ENCODE results near the gene TOX3.

Gene TOX3

DNA sequence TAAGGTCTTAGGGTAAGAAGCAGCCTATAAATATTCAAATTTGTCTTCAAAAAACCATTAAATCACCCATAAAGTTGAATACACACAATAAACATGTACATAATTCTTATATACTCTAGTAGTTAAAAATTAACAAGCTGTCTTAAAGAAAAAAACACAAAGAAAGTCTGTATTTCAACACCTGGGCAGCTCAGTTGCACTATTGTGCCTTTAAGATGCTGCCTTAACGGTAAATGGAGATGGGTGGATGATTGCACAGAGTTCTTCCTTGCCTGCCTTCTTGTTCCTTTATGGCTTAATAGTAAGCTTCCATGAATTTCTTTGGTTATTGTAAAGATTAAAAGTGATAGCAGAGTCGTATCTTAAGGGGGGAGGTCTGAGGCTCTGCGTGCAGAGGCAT lies 105.1 kb downstream of the TOX3 start:
- FAIRE-seq: no peak

GRCh38 chr16:52440248-52440647 lies 106.7 kb downstream of the TOX3 start:
- no peak for FAIRE-seq

DNA sequence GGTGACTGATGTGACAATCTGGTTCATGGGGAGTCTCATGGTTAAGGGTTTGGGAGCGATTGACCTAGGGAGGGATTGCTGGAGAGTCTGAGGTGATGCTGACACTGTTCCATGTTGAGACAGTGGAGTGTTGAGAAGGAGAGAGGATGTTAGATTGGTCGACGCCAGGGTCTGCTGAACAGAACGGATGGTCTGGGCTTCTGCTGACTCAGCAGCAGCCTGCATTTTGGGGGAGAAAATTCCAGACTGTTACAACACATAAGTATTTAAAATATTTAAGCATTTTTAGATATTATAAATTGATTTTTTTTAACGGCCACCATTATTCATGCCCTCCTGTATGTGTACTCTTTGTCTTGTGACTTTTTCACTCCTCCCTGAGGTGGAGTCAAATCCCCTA lies 107.2 kb downstream of the TOX3 start:
- no peak for FAIRE-seq

GRCh38 chr16:52439171-52439701 lies 107.7 kb downstream of the TOX3 start:
- no peak for FAIRE-seq

GRCh38 chr16:52437277-52437670 lies 109.7 kb downstream of the TOX3 start:
- no peak for FAIRE-seq

DNA sequence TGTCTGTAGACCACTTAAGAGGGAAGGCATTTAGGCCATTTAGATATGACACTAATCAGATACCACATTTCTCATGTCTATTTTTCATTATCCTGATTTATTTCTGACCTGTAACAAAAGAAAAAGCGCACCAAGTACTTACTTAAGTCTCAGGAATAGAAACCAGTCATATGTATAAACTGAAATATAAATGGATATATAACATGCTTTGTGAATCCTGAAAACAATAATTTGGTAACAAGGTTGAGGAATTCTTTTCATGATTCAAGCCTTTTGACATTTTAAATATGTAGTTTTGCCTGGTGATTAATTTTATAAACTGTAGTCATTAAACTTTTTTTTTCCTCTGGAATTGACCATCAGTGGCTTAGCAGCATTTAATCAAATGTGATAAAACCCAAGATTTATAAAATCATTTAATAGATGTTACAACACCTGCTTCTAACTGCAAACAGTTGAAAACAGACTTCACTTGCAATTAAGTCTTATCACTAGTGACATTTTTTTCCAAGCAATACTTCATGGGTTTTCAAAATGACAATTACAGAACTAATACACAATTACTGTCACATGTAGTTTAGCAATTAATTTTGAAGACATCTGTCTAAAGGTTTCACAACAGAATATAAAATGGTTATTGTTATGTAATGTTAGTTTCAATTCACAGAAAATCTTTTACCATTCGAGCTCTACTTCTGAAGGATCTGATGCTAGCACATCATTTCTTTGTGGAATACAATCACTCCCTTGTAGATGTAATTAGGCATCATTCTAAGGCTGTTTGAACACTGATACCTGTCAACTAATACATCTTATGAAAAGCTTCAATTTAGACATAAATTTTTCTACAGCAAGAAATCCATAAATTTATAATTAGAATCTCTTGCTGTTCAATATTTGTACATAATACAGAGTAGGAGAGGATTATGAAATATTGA lies 110.3 kb downstream of the TOX3 start:
- no peak for FAIRE-seq

DNA sequence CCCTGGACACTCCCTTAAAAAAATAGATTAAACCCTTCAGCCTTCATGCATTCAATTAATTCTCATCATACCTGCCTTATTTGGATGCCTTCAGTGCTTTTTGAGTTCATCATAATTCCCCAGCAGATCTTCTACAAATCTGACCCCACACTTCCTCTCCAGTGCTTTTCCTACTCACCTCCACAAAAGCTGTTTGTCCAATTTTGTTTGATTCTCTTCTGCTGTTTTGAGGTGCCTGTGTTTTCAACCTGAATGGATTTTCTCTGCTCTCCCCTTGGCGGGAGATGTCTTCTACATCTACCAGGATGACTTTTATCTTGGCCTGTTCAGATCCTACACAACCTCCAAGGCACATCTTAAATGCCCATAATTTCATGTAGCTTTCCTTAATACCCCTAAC lies 112.7 kb downstream of the TOX3 start:
- FAIRE-seq: no peak

DNA sequence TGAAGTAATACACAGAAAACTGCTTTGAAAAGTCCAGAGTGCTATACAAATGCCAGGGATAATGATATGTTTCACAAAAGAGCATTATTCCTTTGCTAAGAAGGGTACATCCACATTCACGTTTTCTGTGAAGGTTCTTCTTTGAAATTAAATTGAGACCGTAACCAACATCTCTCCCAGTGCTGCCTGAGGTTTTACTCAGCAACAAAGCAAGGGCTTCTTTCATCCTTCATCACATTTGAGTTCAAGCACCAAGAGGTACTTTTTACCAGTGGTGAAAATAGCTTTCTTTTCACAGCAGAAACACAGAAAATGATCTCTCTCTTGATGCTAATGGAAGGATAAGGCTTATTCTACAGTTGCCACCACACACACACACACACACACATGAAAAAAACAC lies 113.3 kb downstream of the TOX3 start:
- FAIRE-seq: no peak

- FAIRE-seq: no peak
Observed at GRCh38 chr16:52424591-52424990, 122.4 kb downstream of the TOX3 start.

GRCh38 chr16:52422307-52422706 lies 124.6 kb downstream of the TOX3 start:
- no peak for FAIRE-seq

DNA sequence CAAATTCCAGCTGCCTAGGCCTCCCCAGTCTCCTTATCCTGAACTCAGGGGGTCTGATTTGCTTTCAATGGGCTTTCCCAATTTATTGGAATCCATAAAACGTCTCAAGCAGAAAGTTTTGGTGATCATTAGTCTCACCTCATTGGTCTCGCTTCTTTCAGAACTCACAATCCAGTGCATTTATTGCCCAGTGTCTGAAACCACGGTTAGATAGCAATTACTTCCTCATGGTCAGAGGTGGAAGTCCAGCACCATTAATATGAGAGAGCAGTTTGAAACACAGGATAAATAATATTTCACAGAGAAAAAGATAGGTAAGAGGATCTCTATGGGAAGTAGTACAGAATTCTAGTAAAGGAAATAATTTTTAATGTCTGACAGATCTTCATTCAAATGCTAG lies 128.7 kb downstream of the TOX3 start:
- no peak for FAIRE-seq

DNA sequence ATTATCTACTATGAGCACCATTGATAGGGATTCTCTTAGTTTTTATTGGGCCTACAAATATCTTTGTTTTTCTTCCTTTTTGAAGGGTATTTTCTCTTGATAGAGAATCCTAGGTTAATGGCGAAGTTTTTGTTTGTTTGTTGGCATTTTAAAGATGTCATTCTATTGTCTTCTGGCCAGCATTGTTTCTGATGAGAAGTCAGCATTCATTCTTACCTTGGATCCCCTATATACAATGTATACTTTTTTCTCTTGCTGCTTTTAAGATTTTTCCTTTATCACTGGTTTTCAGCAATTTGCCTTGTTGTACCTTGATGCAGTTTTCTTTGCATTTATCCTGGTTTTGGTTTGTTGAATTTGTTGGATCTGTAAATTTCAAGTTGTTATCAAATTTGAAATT lies 130.1 kb downstream of the TOX3 start:
- no peak for FAIRE-seq

GRCh38 chr16:52411011-52411410 lies 135.9 kb downstream of the TOX3 start:
- no peak for FAIRE-seq

- FAIRE-seq: no peak
Observed at GRCh38 chr16:52408191-52408845, 138.6 kb downstream of the TOX3 start.

DNA sequence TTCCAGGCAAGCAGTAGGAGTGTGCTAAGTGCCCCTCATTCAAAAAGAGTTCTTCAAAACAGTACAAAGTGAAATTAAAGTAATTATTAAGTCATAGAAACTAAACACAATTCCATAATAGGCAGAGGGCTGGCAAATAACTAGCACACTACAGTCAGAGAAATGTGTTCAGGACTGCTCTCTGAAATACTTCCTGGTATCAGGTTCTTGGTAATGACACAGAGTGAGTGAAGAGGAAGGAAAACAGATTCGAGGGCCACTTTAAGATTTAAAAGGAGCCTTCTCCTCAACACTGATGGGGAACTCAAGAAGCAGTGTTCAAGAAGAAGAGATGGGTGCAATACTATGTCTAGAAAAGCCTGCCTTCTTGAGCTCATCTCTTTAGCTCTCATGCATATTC lies 139.2 kb downstream of the TOX3 start:
- FAIRE-seq: no peak

- no peak for FAIRE-seq
Observed at GRCh38 chr16:52405441-52405840, 141.5 kb downstream of the TOX3 start.

- FAIRE-seq: no peak
Observed at GRCh38 chr16:52404546-52404945, 142.4 kb downstream of the TOX3 start.

DNA sequence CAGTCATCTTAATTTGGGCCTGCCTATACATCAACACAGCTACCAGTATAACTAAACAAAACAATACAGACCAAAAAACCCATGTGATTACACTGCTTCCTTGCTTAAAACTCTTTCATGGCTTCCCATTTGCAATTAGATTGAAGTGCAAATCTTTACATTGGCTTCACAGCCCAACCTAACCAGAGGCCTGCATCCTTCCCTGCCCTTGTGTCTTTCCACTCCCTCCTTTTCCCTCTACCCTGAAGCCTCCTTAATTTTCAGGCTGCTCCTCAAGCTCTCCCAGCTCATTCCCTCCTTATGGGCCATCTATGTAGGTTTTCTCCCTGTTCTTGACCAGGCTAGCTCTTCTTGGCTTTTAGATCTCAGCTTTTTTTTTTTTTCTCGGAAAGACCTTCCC lies 147.8 kb downstream of the TOX3 start:
- FAIRE-seq: no peak

DNA sequence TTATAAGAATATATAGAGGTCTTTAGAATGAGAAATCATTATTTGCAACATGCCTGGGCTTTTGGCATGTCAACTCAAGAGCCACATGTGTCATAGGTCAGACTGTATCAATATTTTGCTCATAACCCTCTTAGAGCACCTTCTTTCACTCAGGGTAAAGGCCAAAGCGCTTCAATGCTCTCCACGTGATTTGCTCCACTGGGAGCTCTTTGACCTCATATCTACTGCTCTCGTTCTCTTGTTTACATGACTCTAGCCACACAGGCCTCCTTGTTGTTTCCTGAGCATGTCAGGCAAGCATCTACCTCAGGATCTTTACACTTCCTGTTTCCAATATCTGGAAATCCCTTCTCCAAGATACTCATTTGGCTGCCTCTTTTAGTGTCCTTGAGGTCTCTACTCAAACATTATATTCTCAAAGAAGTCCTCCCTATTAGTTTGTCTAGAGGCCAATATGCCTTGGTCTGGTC lies 148.4 kb downstream of the TOX3 start:
- FAIRE-seq: no peak

DNA sequence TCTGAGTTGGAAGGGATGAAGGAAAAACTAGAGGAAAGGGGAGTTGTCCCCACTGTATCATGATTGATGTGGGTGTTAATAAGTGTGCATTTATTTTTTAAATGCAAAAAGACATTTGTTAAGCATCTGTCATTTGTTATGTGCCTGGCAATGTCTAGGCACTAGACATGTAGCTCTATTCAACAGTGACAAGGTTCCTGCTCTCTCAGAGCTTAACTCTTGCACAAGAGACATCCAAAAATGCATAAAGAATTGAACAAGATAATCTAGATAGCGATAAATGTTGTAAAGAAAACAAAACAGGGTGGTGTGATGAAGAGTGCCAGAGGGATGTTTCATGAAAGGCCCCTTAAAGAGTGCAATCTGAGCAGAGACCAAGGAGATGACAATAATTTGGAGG lies 148.9 kb downstream of the TOX3 start:
- FAIRE-seq: no peak

- no peak for FAIRE-seq
Observed at GRCh38 chr16:52393448-52393847, 153.5 kb downstream of the TOX3 start.

DNA sequence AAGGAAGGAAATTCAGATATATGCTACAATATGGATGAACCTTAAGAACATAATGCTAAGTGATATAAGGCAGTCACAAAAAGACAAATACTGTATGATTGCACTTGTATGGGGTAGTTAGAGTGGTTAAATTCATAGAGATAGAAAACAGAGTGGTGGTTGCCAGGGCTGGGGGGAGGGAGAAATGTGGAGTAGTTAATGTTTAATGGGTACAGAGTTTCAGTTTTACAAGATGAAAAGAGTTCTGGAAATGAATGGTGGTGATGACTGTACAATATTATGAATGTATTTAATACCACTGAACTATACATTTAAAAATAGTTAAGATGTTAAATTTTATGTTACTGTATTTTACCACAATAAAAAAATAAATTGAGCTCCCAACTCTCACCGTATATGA lies 157.9 kb downstream of the TOX3 start:
- no peak for FAIRE-seq
